ENCODE data around the gene RNF38.
A peak's percentile ranks its signal among the peaks of the same experiment; 100 is the strongest.

- TF ChIP-seq POLR2AphosphoS5 (IDR thresholded peaks at IDR 0.05) (peak; percentile 45), POLR2A (IDR thresholded peaks at IDR 0.05) (peak; percentile 18)
Measured at GRCh38 chr9:36407122-36407723, 7.2 kb upstream of the RNF38 start.

All from prostate gland (tissue), 1 donor.